Neural cell (in vitro differentiated cells): ENCODE measurements around the gene IL15RA. TPM values are rescaled to one million over a fixed set of nuclear protein-coding genes. Genes with fewer than 3 reads are reported as not detected.

Experiments used
- H2AFZ ChIP-seq: fragments of 200-600, 300-800 bp; sonication (generic), shearing (Covaris generic); 2 replicates; pipeline ENCODE4 v1.6.0; 2014; ENCODE audit warnings: low read depth, mild to moderate bottlenecking, antibody characterized with exemption, low read length, moderate library complexity
- H3F3A ChIP-seq: fragments of 200-600 bp; shearing (Covaris generic); 2 replicates; pipeline ENCODE4 v1.6.1; 2016; ENCODE audit warnings: mild to moderate bottlenecking, moderate library complexity, mixed read lengths, antibody characterized with exemption, low read length; ENCODE audit not compliant: insufficient read depth, poor library complexity, severe bottlenecking
- H3K27ac ChIP-seq: fragments of 200-600, 300-800 bp; sonication (generic), shearing (Covaris generic); 2 replicates; pipeline ENCODE4 v1.5.1; 2014; ENCODE audit warnings: mild to moderate bottlenecking, low read length, moderate library complexity
- H3K27me3 ChIP-seq: fragments of 300-800, 200-600 bp; sonication (generic), shearing (Covaris generic); 2 replicates; pipeline ENCODE4 v1.6.0; 2014; ENCODE audit warnings: mild to moderate bottlenecking, low read depth, low read length, moderate library complexity; ENCODE audit not compliant: insufficient read depth
- H3K36me3 ChIP-seq: fragments of 300-800, 200-600 bp; sonication (generic), shearing (Covaris generic); 2 replicates; pipeline ENCODE4 v1.5.1; 2014; ENCODE audit warnings: mild to moderate bottlenecking, antibody characterized with exemption, low read length, moderate library complexity; ENCODE audit not compliant: insufficient read depth
- H3K4me2 ChIP-seq: fragments of 300-800, 200-600 bp; sonication (generic), shearing (Covaris generic); 2 replicates; pipeline ENCODE4 v1.6.0; 2014; ENCODE audit warnings: mild to moderate bottlenecking, low read length
- H3K4me3 ChIP-seq: fragments of 300-800, 200-600 bp; sonication (generic), shearing (Covaris generic); 2 replicates; pipeline ENCODE4 v1.5.1; 2014; ENCODE audit warnings: mild to moderate bottlenecking, low read length, moderate library complexity
- H3K79me2 ChIP-seq: fragments of 200-600 bp; shearing (Covaris generic); replicated peaks from 2 replicates; pipeline ENCODE4 v1.6.0; 2014; ENCODE audit warnings: mild to moderate bottlenecking, low read length, moderate library complexity; ENCODE audit not compliant: insufficient read depth
- H3K9ac ChIP-seq: fragments of 300-800, 200-600 bp; sonication (generic), shearing (Covaris generic); 2 replicates; pipeline ENCODE4 v1.6.1; 2016; ENCODE audit warnings: mild to moderate bottlenecking, low read length, mixed read lengths
- H3K9me2 ChIP-seq: fragments of 200-600 bp; shearing (Covaris generic); 2 replicates; pipeline ENCODE4 v1.6.1; 2016; ENCODE audit warnings: mild to moderate bottlenecking, low read length, mixed read lengths; ENCODE audit not compliant: insufficient read depth
- H3K9me3 ChIP-seq: fragments of 200-600, 300-800 bp; sonication (generic), shearing (Covaris generic); 2 replicates; pipeline ENCODE4 v1.6.1; 2016; ENCODE audit warnings: mild to moderate bottlenecking, mixed run types, low read length, moderate library complexity, mixed read lengths
- H4K20me1 ChIP-seq: fragments of 200-600 bp; shearing (Covaris generic); 2 replicates; pipeline ENCODE4 v1.6.1; 2016; ENCODE audit warnings: mild to moderate bottlenecking, mixed run types; ENCODE audit not compliant: insufficient read depth
- EP300 ChIP-seq: fragments of 450-650 bp; conservative IDR thresholded peaks from 2 replicates; pipeline ENCODE4 v1.6.1; 2014; ENCODE audit warnings: antibody characterized with exemption, mild to moderate bottlenecking, moderate library complexity; ENCODE audit not compliant: poor library complexity, severe bottlenecking
- EZH2 ChIP-seq: fragments of 200-600, 300-800 bp; shearing (Covaris generic), sonication (generic); IDR thresholded peaks from 2 replicates; pipeline ENCODE4 v1.6.1; 2014; ENCODE audit warnings: antibody characterized with exemption, low read length, borderline replicate concordance, mild to moderate bottlenecking; ENCODE audit not compliant: insufficient read depth, poor library complexity, severe bottlenecking
- MXI1 ChIP-seq: fragments of 450-650 bp; conservative IDR thresholded peaks from 2 replicates; pipeline ENCODE4 v1.6.1; 2014; ENCODE audit warnings: antibody characterized with exemption, mild to moderate bottlenecking; ENCODE audit not compliant: poor library complexity, severe bottlenecking
- POLR2AphosphoS5 ChIP-seq: IDR thresholded peaks from 2 replicates; pipeline ENCODE4 v1.6.1; 2012
- RAD21 ChIP-seq: fragments of 450-650 bp; conservative IDR thresholded peaks from 2 replicates; pipeline ENCODE4 v1.6.1; 2014; ENCODE audit warnings: antibody characterized with exemption, mild to moderate bottlenecking, moderate library complexity
- SMC3 ChIP-seq: fragments of 450-650 bp; conservative IDR thresholded peaks from 2 replicates; pipeline ENCODE4 v1.6.1; 2014; ENCODE audit warnings: antibody characterized with exemption, mild to moderate bottlenecking, moderate library complexity; ENCODE audit not compliant: poor library complexity
- TAF1 ChIP-seq: IDR thresholded peaks from 2 replicates; pipeline ENCODE4 v1.6.1; 2012; ENCODE audit warnings: low read depth
- polyA plus RNA-seq: library from polyadenylated mRNA; depleted of rRNA; stranded (reverse); fragments of >200 nt; gene quantifications from 2 replicates; pipeline ENCODE4 v1.2.3, GENCODE V29; 2014
- TF ChIP-seq, protein P1 (sequence below): IDR thresholded peaks from 2 replicates; pipeline ENCODE4 v1.6.1; 2012; ENCODE audit warnings: borderline replicate concordance
- TF ChIP-seq, protein P2 (sequence below): fragments of 450-650 bp; IDR thresholded peaks from 2 replicates; pipeline ENCODE4 v1.5.1; 2014; ENCODE audit warnings: antibody characterized with exemption, mild to moderate bottlenecking, moderate library complexity; ENCODE audit not compliant: poor library complexity, severe bottlenecking

Gene IL15RA
- polyA plus RNA-seq, 1 donor from 2014 or later = not detected

DNA sequence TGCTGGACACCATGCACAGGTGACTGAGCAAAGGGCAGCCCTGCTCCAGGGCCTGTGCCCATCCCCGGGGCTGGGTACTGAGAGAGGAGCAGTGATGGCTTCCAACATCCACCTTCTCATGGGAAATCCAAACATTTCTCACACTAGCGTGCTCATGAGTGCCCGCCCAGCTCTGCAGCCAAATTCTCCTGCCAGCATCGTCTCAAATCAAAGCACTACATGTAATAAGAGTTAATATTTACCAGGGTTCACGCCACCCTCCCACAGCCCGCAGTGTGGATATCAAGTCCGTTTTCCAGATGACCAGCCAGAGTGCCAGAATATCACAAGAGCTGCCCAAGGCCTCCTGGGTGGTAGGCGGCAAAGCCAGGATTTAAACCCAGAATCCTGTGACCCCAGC is 12.1 kb downstream of the IL15RA start:
- TF ChIP-seq SMC3 = no peak
- no peak for TF ChIP-seq RAD21
- TF ChIP-seq POLR2AphosphoS5 = no peak
- TF ChIP-seq, protein P1, sequence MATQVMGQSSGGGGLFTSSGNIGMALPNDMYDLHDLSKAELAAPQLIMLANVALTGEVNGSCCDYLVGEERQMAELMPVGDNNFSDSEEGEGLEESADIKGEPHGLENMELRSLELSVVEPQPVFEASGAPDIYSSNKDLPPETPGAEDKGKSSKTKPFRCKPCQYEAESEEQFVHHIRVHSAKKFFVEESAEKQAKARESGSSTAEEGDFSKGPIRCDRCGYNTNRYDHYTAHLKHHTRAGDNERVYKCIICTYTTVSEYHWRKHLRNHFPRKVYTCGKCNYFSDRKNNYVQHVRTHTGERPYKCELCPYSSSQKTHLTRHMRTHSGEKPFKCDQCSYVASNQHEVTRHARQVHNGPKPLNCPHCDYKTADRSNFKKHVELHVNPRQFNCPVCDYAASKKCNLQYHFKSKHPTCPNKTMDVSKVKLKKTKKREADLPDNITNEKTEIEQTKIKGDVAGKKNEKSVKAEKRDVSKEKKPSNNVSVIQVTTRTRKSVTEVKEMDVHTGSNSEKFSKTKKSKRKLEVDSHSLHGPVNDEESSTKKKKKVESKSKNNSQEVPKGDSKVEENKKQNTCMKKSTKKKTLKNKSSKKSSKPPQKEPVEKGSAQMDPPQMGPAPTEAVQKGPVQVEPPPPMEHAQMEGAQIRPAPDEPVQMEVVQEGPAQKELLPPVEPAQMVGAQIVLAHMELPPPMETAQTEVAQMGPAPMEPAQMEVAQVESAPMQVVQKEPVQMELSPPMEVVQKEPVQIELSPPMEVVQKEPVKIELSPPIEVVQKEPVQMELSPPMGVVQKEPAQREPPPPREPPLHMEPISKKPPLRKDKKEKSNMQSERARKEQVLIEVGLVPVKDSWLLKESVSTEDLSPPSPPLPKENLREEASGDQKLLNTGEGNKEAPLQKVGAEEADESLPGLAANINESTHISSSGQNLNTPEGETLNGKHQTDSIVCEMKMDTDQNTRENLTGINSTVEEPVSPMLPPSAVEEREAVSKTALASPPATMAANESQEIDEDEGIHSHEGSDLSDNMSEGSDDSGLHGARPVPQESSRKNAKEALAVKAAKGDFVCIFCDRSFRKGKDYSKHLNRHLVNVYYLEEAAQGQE = no peak
- no peak for TF ChIP-seq MXI1
- TF ChIP-seq, protein P2, sequence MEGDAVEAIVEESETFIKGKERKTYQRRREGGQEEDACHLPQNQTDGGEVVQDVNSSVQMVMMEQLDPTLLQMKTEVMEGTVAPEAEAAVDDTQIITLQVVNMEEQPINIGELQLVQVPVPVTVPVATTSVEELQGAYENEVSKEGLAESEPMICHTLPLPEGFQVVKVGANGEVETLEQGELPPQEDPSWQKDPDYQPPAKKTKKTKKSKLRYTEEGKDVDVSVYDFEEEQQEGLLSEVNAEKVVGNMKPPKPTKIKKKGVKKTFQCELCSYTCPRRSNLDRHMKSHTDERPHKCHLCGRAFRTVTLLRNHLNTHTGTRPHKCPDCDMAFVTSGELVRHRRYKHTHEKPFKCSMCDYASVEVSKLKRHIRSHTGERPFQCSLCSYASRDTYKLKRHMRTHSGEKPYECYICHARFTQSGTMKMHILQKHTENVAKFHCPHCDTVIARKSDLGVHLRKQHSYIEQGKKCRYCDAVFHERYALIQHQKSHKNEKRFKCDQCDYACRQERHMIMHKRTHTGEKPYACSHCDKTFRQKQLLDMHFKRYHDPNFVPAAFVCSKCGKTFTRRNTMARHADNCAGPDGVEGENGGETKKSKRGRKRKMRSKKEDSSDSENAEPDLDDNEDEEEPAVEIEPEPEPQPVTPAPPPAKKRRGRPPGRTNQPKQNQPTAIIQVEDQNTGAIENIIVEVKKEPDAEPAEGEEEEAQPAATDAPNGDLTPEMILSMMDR = no peak
- H3K27ac ChIP-seq = no peak overlapping the region
- H3K36me3 ChIP-seq = no peaks in the 10 kb centered on the region
- H3K79me2 ChIP-seq = no peaks in the 10 kb centered on the region
- H2AFZ ChIP-seq = no peak overlapping the region
- no peaks in the 10 kb centered on the region for H3K9me3 ChIP-seq
- H3K4me2 ChIP-seq = no peak overlapping the region
- no peak overlapping the region for H3K9ac ChIP-seq
- H3K9me2 ChIP-seq = no peaks in the 10 kb centered on the region
- H3K4me3 ChIP-seq = no peak overlapping the region
- H3K27me3 ChIP-seq = no peaks in the 10 kb centered on the region
- no peaks in the 10 kb centered on the region for H3F3A ChIP-seq
- H4K20me1 ChIP-seq = no peaks in the 10 kb centered on the region

DNA sequence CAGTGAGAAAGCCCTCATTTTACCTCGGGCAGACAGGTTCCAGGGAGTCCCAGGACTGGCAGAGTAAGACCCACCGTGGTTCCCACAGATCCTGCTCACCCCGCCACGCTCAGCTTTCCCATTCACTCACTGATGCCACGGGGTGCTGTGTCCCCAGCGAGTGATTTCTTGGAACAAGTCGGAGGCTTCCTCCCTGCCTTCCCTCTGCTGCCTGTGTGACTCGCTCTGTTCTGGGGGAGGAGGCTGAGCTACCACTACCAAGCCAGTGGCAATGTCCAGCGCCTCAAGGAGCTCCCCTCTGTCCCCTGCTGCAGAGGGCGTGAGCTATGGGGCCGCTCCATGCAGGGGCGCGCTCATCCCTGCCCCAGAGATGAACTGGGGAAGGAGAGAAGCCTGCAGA is 12.6 kb downstream of the IL15RA start:
- H3K36me3 ChIP-seq = no peaks in the 10 kb centered on the region
- H3K9me3 ChIP-seq = no peaks in the 10 kb centered on the region
- H3K4me2 ChIP-seq = no peak overlapping the region
- H3K9ac ChIP-seq = no peak overlapping the region
- no peak overlapping the region for H3K4me3 ChIP-seq
- H3F3A ChIP-seq = no peaks in the 10 kb centered on the region
- no peaks in the 10 kb centered on the region for H3K27me3 ChIP-seq
- H3K27ac ChIP-seq = no peak overlapping the region
- H3K79me2 ChIP-seq = no peaks in the 10 kb centered on the region
- no peak overlapping the region for H2AFZ ChIP-seq
- H3K9me2 ChIP-seq = no peaks in the 10 kb centered on the region
- no peaks in the 10 kb centered on the region for H4K20me1 ChIP-seq
- TF ChIP-seq, protein P1 = no peak
- no peak for TF ChIP-seq MXI1
- no peak for TF ChIP-seq POLR2AphosphoS5
- TF ChIP-seq EZH2 = no peak
- TF ChIP-seq, protein P2 = no peak
- TF ChIP-seq EP300 = no peak
- no peak for TF ChIP-seq TAF1
- TF ChIP-seq SMC3 = no peak
- TF ChIP-seq RAD21 = no peak
